IPS-18a (cell line): Measurements from ENCODE around the gene SDF2L1.
"Not testable (repeated sequence)": the region's sequence is repeated elsewhere in the genome, so short reads cannot be mapped to it uniquely, and the experiment has no call there.

Experiments used
- H3K27ac ChIP-seq: one replicate; pipeline ENCODE4 v1.5.1; 2013; ENCODE audit warnings: low read length
- H3K27me3 ChIP-seq: one replicate; pipeline ENCODE4 v1.6.1; 2013; ENCODE audit warnings: mild to moderate bottlenecking, low read length; ENCODE audit not compliant: control insufficient read depth, insufficient read depth
- H3K36me3 ChIP-seq: one replicate; pipeline ENCODE4 v1.6.1; 2013; ENCODE audit warnings: low read depth, low read length; ENCODE audit not compliant: control insufficient read depth
- H3K4me1 ChIP-seq: one replicate; pipeline ENCODE4 v1.6.1; 2013; ENCODE audit warnings: low read depth, low read length; ENCODE audit not compliant: control insufficient read depth
- H3K4me3 ChIP-seq: one replicate; pipeline ENCODE4 v1.5.1; 2013; ENCODE audit warnings: low read length
- H3K9ac ChIP-seq: one replicate; pipeline ENCODE4 v1.6.1; 2013; ENCODE audit warnings: mild to moderate bottlenecking, low read length, moderate library complexity
- H3K9me3 ChIP-seq: one replicate; pipeline ENCODE4 v1.6.1; 2013; ENCODE audit warnings: low read depth, low read length; ENCODE audit not compliant: control insufficient read depth

The SDF2L1 gene

GRCh38 chr22:21645513-21645912 is 3.4 kb downstream of the SDF2L1 start:
- H3K27me3 ChIP-seq, H3K9ac ChIP-seq, H3K9me3 ChIP-seq, H3K4me3 ChIP-seq, H3K27ac ChIP-seq, H3K4me1 ChIP-seq, H3K36me3 ChIP-seq: not testable (repeated sequence)

- H3K9ac ChIP-seq = no peak overlapping the region
- H3K9me3 ChIP-seq = no peaks in the 10 kb centered on the region
- H3K4me3 ChIP-seq = no peak overlapping the region
- no peak overlapping the region for H3K27ac ChIP-seq
- H3K4me1 ChIP-seq = peaks cover 11% of the 10 kb centered on the region
- no peaks in the 10 kb centered on the region for H3K27me3 ChIP-seq
- no peaks in the 10 kb centered on the region for H3K36me3 ChIP-seq
Observed at GRCh38 chr22:21646608-21647590, 4.8 kb downstream of the SDF2L1 start.

GRCh38 chr22:21650280-21650679 is 8.2 kb downstream of the SDF2L1 start:
- peaks cover 12% of the 10 kb centered on the region for H3K4me1 ChIP-seq
- no peaks in the 10 kb centered on the region for H3K27me3 ChIP-seq
- no peak overlapping the region for H3K27ac ChIP-seq
- no peak overlapping the region for H3K4me3 ChIP-seq
- no peak overlapping the region for H3K9ac ChIP-seq
- peaks cover 16% of the 10 kb centered on the region for H3K36me3 ChIP-seq
- H3K9me3 ChIP-seq = no peaks in the 10 kb centered on the region

- Histone ChIP-seq H3K9me3 (no peaks in the 10 kb centered on the region), H3K27ac (peak overlapping the region; percentile 90), H3K9ac (peak overlapping the region; percentile 89), H3K4me3 (peak overlapping the region; percentile 90), H3K27me3 (no peaks in the 10 kb centered on the region), H3K4me1 (peaks cover 12% of the 10 kb centered on the region), H3K36me3 (peaks cover 16% of the 10 kb centered on the region)
Observed at GRCh38 chr22:21650823-21651520, 8.9 kb downstream of the SDF2L1 start.

- peaks cover 16% of the 10 kb centered on the region for H3K36me3 ChIP-seq
- H3K4me1 ChIP-seq = peaks cover 12% of the 10 kb centered on the region
- H3K27ac ChIP-seq = peak overlapping the region; percentile 90
- no peaks in the 10 kb centered on the region for H3K9me3 ChIP-seq
- peak overlapping the region; percentile 90 for H3K4me3 ChIP-seq
- no peaks in the 10 kb centered on the region for H3K27me3 ChIP-seq
- peak overlapping the region; percentile 89 for H3K9ac ChIP-seq
Observed at GRCh38 chr22:21651521-21652009, 9.5 kb downstream of the SDF2L1 start.

GRCh38 chr22:21652010-21652546 is 10.0 kb downstream of the SDF2L1 start:
- H3K27ac ChIP-seq = peak overlapping the region; percentile 90
- peak overlapping the region; percentile 90 for H3K4me3 ChIP-seq
- peaks cover 16% of the 10 kb centered on the region for H3K36me3 ChIP-seq
- peaks cover 12% of the 10 kb centered on the region for H3K4me1 ChIP-seq
- H3K27me3 ChIP-seq = no peaks in the 10 kb centered on the region
- H3K9ac ChIP-seq = peak overlapping the region; percentile 89
- no peaks in the 10 kb centered on the region for H3K9me3 ChIP-seq

- Histone ChIP-seq H3K9ac (peak overlapping the region; percentile 89), H3K4me3 (peak overlapping the region; percentile 90), H3K27me3 (no peaks in the 10 kb centered on the region), H3K4me1 (peaks cover 12% of the 10 kb centered on the region), H3K9me3 (no peaks in the 10 kb centered on the region), H3K36me3 (peaks cover 16% of the 10 kb centered on the region), H3K27ac (no peak overlapping the region)
Observed at GRCh38 chr22:21652547-21653545, 10.7 kb downstream of the SDF2L1 start.

- Histone ChIP-seq H3K36me3 (peaks cover 16% of the 10 kb centered on the region), H3K27me3 (no peaks in the 10 kb centered on the region), H3K9ac (no peak overlapping the region), H3K4me3 (peak overlapping the region; percentile 61), H3K9me3 (no peaks in the 10 kb centered on the region), H3K4me1 (peaks cover 3% of the 10 kb centered on the region), H3K27ac (no peak overlapping the region)
Observed at GRCh38 chr22:21657020-21657359, 14.9 kb downstream of the SDF2L1 start.

- Histone ChIP-seq H3K9ac (peak overlapping the region; percentile 50), H3K36me3 (peaks cover 16% of the 10 kb centered on the region), H3K4me1 (peaks cover 3% of the 10 kb centered on the region), H3K27me3 (no peaks in the 10 kb centered on the region), H3K27ac (no peak overlapping the region), H3K4me3 (peak overlapping the region; percentile 61), H3K9me3 (no peaks in the 10 kb centered on the region)
Observed at GRCh38 chr22:21657360-21658032, 15.4 kb downstream of the SDF2L1 start.

GRCh38 chr22:21659864-21660525 is 17.9 kb downstream of the SDF2L1 start:
- Histone ChIP-seq H3K27ac (no peak overlapping the region), H3K9ac (no peak overlapping the region), H3K27me3 (no peaks in the 10 kb centered on the region), H3K36me3 (peaks cover under 1% of the 10 kb centered on the region), H3K4me3 (no peak overlapping the region), H3K4me1 (no peaks in the 10 kb centered on the region), H3K9me3 (no peaks in the 10 kb centered on the region)
